Stimulated activated CD4-positive, alpha-beta T cell treated with anti-CD3 and anti-CD28 coated beads, TNF-alpha, amount 100 ng/mL, for 1 hour (primary cell): ENCODE data around the gene IGSF5.
"Not testable (repeated sequence)": the region's sequence is repeated elsewhere in the genome, so short reads cannot be mapped to it uniquely, and the experiment has no call there.

Source experiments
- DNase-seq, 3 donors: peaks; one replicate each; pipeline ENCODE4 v3.0.0-alpha.2; 2020; ENCODE audit warnings: low read depth in 3 of 3, low spot score in 1 of 3

Gene IGSF5

GRCh38 chr21:39744883-39745282 lies at the start of gene IGSF5:
TSS of gene IGSF5 (plus strand) at chr21:39745183. CDS start at chr21:39745510, 327 bp downstream.
- DNase-seq = not testable (repeated sequence)

GRCh38 chr21:39696196-39696595 lies 48.8 kb upstream of the IGSF5 start:
- DNase-seq = no peak

- no peak for DNase-seq
Measured at GRCh38 chr21:39696618-39697017, 48.4 kb upstream of the IGSF5 start.

GRCh38 chr21:39700318-39700717 lies 44.7 kb upstream of the IGSF5 start:
- DNase-seq = no peak

DNA sequence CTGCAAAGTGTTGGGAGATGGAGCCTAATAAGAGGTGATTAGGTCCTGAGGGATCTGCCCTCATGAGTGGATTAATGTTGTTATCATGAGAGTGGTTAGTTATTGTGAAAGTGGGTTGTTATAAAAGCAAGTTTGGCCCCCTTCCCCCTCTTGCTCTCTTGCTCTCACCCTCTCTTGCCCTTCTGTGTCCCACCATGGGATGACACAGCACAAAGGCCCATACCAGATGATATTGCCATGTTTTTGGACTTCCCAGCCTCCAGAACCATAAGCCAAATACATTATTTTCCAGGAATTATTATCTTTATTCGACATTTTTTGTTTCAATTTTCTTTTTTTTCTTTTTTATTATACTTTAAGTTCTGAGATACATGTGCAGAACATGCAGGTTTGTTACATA lies 41.4 kb upstream of the IGSF5 start:
- no peak for DNase-seq

DNA sequence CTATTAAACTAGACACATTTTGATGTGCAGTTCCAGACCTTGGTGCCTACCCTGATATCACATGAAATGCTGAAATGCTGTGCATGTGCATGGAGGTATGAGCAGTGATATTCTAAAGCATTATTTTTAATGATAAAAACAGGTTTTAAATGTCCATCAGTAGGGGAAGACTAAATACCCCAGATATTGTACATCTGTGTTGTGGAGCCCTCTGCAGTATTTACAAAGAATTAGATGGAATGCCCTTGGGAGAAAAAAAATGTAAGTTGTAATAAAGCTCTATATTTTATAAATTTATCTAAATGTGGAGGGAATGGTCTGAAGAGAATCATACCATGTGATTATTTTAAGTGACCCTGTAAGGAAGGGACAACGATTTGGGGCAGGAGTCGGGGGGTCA lies 39.1 kb upstream of the IGSF5 start:
- no peak for DNase-seq

DNA sequence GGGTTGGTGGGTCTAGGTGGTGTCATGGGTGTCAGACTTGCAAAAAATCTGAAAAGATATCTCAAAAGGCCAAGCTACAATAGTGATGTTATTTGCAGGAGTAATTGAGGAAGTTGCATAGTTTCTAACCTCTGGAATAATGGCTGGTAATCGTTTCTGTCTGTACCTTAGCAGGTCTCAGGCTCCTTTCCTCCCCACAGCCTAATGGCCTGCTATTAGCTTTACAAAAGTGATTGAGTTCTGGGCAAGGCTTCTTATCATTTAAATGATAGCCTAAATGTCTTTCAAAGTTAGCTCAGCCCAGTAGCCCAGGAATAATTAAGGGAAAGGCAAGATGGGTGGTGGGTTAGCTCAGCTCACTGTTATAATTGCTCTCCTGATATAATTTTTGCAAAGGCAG lies 37.7 kb upstream of the IGSF5 start:
- no peak for DNase-seq

GRCh38 chr21:39710866-39711265 lies 34.1 kb upstream of the IGSF5 start:
- DNase-seq = no peak

GRCh38 chr21:39712273-39712672 lies 32.7 kb upstream of the IGSF5 start:
- no peak for DNase-seq

DNA sequence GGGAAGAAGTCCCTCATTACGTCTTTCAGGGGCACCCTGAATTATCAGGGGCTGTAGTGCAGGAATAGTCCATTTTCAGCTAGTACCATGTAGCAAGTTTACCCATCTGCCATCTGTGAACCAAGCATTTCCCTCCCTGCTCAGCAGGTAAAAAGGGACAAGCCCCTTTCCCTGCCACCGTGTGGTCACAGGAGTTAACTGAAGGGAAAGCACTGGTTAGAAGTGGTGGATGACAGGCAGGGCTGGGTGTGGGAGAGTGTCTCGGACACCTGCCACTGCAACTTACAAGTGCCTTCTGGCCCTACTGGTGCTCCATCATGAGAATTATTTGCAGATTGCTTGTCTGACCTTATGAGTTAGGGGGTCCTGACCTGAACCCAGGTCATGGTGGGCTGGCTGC lies 32.0 kb upstream of the IGSF5 start:
- no peak for DNase-seq

GRCh38 chr21:39713905-39714304 lies 31.1 kb upstream of the IGSF5 start:
- no peak for DNase-seq

DNA sequence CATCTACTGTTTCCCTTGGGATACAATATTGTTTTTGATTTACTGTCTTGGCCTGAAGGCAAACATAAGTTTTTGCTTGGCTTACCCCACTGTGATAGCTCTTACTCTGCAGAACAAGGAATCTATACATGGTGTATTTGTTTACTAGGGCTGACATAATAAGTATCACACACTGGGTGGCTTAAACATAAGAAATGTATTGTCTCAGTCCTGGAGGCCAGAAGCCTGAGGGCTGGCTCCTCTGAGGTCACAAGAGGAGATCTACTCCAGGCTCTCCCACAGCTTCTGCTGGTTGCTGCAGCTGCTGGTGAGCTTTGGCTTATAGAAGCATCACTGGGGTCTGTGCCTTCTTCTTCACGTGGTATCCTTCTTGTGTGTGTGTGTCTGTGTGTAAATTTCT lies 30.7 kb upstream of the IGSF5 start:
- DNase-seq = no peak

DNA sequence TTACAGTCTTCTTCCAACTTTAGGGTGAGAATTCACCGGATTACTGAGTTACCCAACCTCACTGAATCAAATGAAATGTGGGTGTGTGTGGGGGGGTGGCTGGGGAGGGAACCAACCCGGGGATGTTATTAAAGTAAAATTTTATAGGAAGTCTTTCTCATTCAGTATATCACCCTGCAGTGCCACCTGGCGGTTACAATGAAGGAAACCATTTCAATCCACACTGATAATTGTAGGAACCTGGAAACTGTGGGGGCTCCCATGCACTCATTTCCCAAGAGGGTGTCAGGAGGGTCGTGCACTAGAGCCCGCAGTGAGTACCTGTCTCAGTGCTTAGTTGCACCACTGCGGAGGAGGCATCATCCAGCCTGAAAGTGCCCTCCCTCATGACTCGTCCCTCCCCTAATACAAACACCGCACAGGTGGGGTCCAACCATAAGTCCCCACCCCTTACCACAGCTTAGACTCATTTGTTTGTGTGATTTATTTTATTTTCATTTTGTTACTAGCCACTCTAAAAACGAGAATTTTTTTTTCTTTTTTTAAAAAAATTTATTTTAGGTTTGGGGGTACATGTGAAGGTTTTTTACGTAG lies 29.1 kb upstream of the IGSF5 start:
- peak in 1 of 3 donors; percentile 4 for DNase-seq

DNA sequence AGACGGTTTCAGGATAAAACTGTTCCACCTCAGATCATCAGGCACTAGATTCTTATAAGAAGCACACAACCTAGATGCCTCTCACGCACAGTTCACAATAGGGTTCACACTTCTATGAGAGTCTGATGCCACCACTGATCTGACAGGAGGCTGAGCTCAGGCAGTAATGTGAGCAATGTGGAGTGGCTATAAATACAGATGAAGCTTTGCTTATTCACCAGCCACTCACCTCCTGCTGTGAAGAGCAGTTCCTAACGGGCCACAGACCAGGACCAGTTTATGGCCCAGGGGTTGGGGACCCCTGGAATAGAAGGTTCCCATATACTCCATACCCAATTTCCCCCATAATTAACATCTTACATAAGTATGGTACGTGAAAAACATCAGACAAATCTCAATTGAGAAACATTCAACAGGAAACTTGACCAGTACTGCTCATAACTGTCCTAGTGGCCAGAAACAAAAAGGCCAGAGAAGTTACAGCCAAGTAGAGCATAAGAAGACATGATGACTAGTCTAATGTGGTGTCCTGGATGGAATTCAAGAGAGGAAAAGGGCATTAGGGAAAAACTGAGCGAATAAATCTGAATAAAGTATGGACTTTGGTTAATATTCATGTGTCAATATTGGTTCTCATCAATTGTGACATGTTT lies 24.7 kb upstream of the IGSF5 start:
- no peak for DNase-seq

DNA sequence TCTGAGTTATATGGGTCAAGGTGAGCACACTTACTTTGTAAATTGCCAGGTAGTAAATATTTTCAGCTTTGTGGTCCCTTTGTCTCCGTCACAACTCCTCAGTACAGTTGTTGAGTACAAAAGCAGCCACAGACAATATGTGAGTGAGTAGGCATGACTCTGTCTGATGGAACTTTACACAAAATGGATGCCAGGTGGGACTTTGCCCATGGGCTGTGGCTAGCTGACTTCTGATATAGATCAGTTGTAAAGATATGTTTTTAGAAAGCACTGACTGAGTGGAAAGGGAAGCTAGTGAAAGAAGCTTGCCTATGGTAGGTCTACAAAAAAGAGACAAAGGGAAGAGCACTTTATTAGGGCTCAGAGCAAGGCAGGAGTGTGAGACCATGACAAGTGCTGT lies 23.1 kb upstream of the IGSF5 start:
- DNase-seq = no peak

- no peak for DNase-seq
Measured at GRCh38 chr21:39724944-39725343, 20.0 kb upstream of the IGSF5 start.

DNA sequence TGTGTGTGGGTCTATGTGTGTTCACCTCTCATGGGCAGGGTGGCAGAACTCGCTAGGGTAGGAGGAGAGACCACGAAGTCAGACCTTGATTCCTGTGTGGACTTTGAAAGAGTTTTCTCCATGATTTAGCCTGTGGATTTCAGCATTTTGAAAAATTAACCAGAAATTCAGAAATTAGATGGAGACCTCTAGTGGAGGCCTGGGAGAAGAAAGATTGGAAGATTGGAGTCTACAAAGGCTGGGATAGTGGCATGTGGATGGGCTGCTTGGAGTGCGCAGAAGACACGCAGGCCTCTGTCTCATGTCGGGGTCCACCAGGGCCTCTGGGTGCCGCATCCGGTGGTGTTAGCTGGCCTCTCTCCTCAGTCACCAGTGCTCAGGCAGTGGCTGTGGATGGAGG lies 18.9 kb upstream of the IGSF5 start:
- no peak for DNase-seq

DNA sequence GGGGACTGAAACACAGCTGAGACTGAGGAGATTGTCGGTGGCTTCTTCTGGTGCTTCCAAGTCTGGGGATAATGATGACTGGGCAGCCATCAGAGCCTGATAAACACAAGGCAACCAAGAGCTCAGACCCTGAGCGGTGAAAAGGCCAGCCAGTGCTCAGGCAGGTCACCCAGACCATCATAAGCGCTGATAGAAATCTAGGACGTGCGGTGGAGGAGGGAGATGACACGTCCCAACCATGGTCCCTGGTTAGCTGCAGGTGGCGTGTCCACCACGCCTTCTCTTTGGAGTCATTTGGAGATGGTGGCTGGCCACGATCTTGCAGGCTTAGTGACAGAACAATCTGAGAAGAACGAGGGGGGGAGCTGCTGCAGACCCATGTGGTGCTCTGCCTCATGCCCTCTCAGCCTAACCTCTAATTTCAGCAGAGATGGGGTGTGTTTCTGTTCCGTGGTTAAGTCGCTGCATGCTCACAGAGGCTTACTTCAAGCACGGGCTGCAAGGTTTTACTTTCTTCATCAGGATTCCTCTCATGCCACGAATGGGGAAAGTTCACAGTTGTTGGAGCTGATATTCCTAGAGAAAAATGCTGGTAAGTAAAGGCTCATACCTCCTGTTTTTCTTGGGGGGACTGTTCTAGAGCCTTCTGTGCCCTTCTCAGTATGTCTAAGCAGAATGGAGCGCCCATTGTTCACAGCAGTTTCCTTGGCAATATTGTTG lies 17.4 kb upstream of the IGSF5 start:
- DNase-seq = no peak

DNA sequence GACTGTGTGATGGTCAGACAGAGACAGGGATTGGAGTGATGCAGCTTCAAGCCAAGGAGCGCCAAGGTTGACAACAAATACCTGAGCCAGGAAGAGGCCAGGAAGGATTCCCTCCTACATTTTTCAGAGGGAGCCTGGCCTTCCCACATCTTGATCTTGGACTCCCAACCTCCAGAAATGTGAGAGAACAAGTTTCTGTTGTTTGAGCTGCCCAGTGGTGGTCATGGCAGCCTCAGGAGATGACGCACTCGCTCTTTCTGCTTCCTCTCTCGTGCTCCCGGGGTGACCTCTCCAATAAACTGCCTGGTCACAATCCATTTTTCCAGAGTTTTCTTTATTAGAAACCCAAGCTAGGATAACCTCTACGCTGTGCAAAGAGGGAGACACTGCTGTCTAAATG lies 16.6 kb upstream of the IGSF5 start:
- no peak for DNase-seq

DNA sequence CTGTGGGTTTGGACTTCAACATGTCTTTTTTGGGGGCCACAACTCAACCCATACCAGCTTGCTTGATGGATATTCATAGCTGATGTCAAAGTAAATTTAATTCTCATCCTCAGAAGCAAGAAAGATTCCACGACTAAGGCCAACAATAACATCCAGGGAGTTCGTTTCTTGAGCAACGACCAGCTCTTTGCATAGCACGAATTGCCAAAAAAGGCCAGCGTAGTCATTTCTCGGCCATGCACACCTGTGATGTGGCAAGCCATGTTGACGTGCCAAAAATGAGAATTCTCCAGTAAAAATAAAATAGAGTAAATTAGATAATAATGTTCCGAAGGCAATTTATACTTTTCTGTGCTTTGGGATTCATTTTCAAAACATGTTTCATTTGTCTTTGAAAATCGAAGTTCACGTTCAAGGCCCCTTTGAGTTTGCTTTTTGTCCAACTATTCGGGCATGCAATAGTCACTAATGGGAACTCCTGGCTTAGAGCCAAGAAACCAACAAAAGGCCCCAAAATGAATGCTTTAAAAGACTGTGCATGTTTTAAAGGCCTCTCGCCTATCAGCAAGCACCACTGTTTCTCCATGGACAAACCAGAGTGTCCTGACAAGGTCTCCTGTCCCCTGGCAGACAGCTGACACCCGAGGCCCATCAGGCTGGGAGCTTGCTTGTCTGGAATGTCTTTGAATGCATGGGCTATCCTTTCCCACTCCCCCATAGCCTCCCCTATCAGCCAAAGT lies 14.4 kb upstream of the IGSF5 start:
- DNase-seq = no peak

DNA sequence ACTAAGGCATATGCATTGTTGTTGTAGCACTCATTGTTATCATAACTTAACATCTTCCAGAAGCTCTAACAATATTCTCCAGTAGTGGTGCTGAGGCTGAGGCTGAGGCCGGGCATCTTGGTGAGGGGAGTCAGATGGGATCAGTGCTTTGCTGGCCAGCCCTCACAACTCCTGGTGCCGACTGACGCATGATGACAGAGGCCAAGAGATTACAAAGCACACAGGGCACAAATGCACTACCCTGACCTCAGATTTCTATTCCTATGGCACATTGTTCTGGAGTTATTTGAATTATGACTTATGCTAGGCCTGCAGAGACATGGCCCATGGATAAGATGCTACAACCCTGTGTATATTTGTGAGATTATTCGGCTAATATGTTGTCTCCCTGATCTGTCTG lies 8.3 kb upstream of the IGSF5 start:
- no peak for DNase-seq
